SK-N-SH (cell line): ENCODE measurements around the gene TM7SF3. TPM values are rescaled to one million over a fixed set of nuclear protein-coding genes. Genes with fewer than 3 reads are reported as not detected.

ENCODE experiments used
- CTCF ChIA-PET: fragments of 300-600, 350-600 bp; formaldehyde crosslinking; extraction: SDS; loops from one replicate; lab custom pipeline; 2021; lab: Yijun Ruan, JAX
- POLR2A ChIA-PET: fragments of 350-600 bp; sonication (Branson Sonifier 250); formaldehyde crosslinking; extraction: SDS; loops from one replicate; lab custom pipeline; 2020; ENCODE audit warnings: antibody characterized with exemption, inconsistent platforms; lab: Yijun Ruan, JAX
- DNase-seq: peaks from one replicate; pipeline ENCODE4 v3.0.0; 2012
- H2AFZ ChIP-seq: fragments of 200-600 bp; sonication (generic); 2 replicates; pipeline ENCODE4 v1.8.1; 2016; ENCODE audit warnings: antibody characterized with exemption, mild to moderate bottlenecking, low read depth
- H3F3A ChIP-seq: fragments of 200-600 bp; sonication (generic); replicated peaks from 2 replicates; pipeline ENCODE3; 2016; ENCODE audit warnings: antibody characterized with exemption, mild to moderate bottlenecking; ENCODE audit not compliant: insufficient read depth
- H3K27ac ChIP-seq, 2 experiments: fragments of 200-500 bp in 1 of 2; fragments of 200-600 bp in 1 of 2; sonication (Bioruptor generic) in 1 of 2; sonication (generic), shearing (Covaris generic) in 1 of 2; 2 replicates each; pipeline versions ENCODE4 v1.5.1 to v1.6.1; 2014 to 2016; ENCODE audit warnings: low read depth in 2 of 2, inconsistent platforms in 1 of 2, low read length in 1 of 2, mild to moderate bottlenecking in 1 of 2, mixed read lengths in 1 of 2
- H3K27me3 ChIP-seq: fragments of 200-600 bp; sonication (generic), shearing (Covaris generic); 2 replicates; pipeline ENCODE4 v1.6.1; 2016; ENCODE audit warnings: mixed run types; ENCODE audit not compliant: insufficient read depth
- H3K36me3 ChIP-seq, 2 experiments: fragments of 200-500 bp in 1 of 2; fragments of 200-600 bp in 1 of 2; sonication (Bioruptor generic) in 1 of 2; sonication (generic) in 1 of 2; replicated peaks in 1 of 2; 2 replicates each; pipeline versions ENCODE3 to v1.5.1; 2014 to 2016; ENCODE audit warnings: low read length in 1 of 2, mild to moderate bottlenecking in 1 of 2; ENCODE audit not compliant: insufficient read depth in 2 of 2, control insufficient read depth in 1 of 2
- H3K4me1 ChIP-seq, 2 experiments: fragments of 200-500 bp in 1 of 2; fragments of 200-600 bp in 1 of 2; sonication (Bioruptor generic) in 1 of 2; sonication (generic), shearing (Covaris generic) in 1 of 2; 2 replicates each; pipeline versions ENCODE4 v1.5.1 to v1.6.1; 2014 to 2016; ENCODE audit warnings: low read depth in 1 of 2, low read length in 1 of 2, mixed run types in 1 of 2; ENCODE audit not compliant: insufficient read depth in 2 of 2, control insufficient read depth in 1 of 2
- H3K4me2 ChIP-seq: fragments of 200-600 bp; sonication (generic), shearing (Covaris generic); 2 replicates; pipeline ENCODE4 v1.6.1; 2017; ENCODE audit warnings: mixed run types
- H3K4me3 ChIP-seq, 2 experiments: fragments of 200-500 bp in 1 of 2; fragments of 200-600 bp in 1 of 2; sonication (Bioruptor generic) in 1 of 2; sonication (generic), shearing (Covaris generic) in 1 of 2; 2 replicates each; pipeline versions ENCODE4 v1.5.1 to v1.8.1; 2014 to 2016; ENCODE audit warnings: low read depth in 2 of 2, inconsistent platforms in 1 of 2, low read length in 1 of 2, mild to moderate bottlenecking in 1 of 2, mixed read lengths in 1 of 2, moderate library complexity in 1 of 2
- H3K79me2 ChIP-seq: fragments of 200-600 bp; sonication (generic); 2 replicates; pipeline ENCODE4 v1.8.1; 2017; ENCODE audit warnings: mild to moderate bottlenecking; ENCODE audit not compliant: insufficient read depth
- H3K9ac ChIP-seq: fragments of 200-600 bp; sonication (generic); 2 replicates; pipeline ENCODE4 v1.6.1; 2017; ENCODE audit warnings: mixed run types
- H3K9me2 ChIP-seq: fragments of 200-600 bp; sonication (generic); 2 replicates; pipeline ENCODE4 v1.6.1; 2017; ENCODE audit warnings: mixed run types
- H3K9me3 ChIP-seq: fragments of 200-600 bp; sonication (generic); 2 replicates; pipeline ENCODE4 v1.6.1; 2017; ENCODE audit warnings: mixed run types, mild to moderate bottlenecking, moderate library complexity
- H4K20me1 ChIP-seq: fragments of 200-600 bp; sonication (generic); 2 replicates; pipeline ENCODE4 v1.6.1; 2017; ENCODE audit warnings: mild to moderate bottlenecking, mixed run types; ENCODE audit not compliant: insufficient read depth
- CHD2 ChIP-seq: fragments of 150-350 bp; IDR thresholded peaks from 2 replicates; pipeline ENCODE4 v1.6.1; 2018; ENCODE audit warnings: low read length; ENCODE audit not compliant: partially characterized antibody
- CTCF ChIP-seq: fragments of 200-600 bp; sonication (generic); IDR thresholded peaks from 2 replicates; pipeline ENCODE4 v1.6.1; 2017; ENCODE audit warnings: antibody characterized with exemption, mild to moderate bottlenecking, moderate library complexity
- ELF1 ChIP-seq: IDR thresholded peaks from 2 replicates; pipeline ENCODE4 v1.4.0; 2012
- EZH2phosphoT487 ChIP-seq: fragments of 200-600 bp; sonication (generic); IDR thresholded peaks from 2 replicates; pipeline ENCODE4 v1.6.1; 2017; ENCODE audit warnings: low read depth, mixed run types, mild to moderate bottlenecking, antibody characterized with exemption, moderate library complexity, borderline replicate concordance
- GABPA ChIP-seq: IDR thresholded peaks from 2 replicates; pipeline ENCODE4 v1.4.0; 2012; ENCODE audit warnings: low read depth, mild to moderate bottlenecking
- IRF3 ChIP-seq: fragments of 150-350 bp; IDR thresholded peaks from 2 replicates; pipeline ENCODE4 v1.6.1; 2016; ENCODE audit warnings: mild to moderate bottlenecking, low read depth, low read length
- PBX3 ChIP-seq: IDR thresholded peaks from 2 replicates; pipeline ENCODE4; 2012
- POLR2AphosphoS5 ChIP-seq: IDR thresholded peaks from 2 replicates; pipeline ENCODE4 v1.6.1; 2012; ENCODE audit warnings: low read depth, low read length
- RAD21 ChIP-seq: IDR thresholded peaks from 2 replicates; pipeline ENCODE4 v1.6.1; 2012; ENCODE audit warnings: mild to moderate bottlenecking, low read length
- RCOR1 ChIP-seq: fragments of 150-350 bp; IDR thresholded peaks from 2 replicates; pipeline ENCODE4 v1.6.1; 2017; ENCODE audit warnings: antibody characterized with exemption, low read length
- RXRA ChIP-seq: IDR thresholded peaks from 2 replicates; pipeline ENCODE4 v1.4.0; 2012; ENCODE audit warnings: low read depth, mild to moderate bottlenecking, borderline replicate concordance
- SIN3A ChIP-seq: IDR thresholded peaks from 2 replicates; pipeline ENCODE4 v1.6.1; 2012; ENCODE audit warnings: low read depth, mild to moderate bottlenecking, low read length, moderate library complexity, borderline replicate concordance
- SMC3 ChIP-seq: IDR thresholded peaks from 2 replicates; pipeline ENCODE4 v1.6.1; 2012; ENCODE audit warnings: low read depth, low read length, improper control_type of control experiment
- TCF12 ChIP-seq: IDR thresholded peaks from 2 replicates; pipeline ENCODE4 v1.4.0; 2012
- WGBS: methylation state at CpG from one replicate; pipeline ENCODE4 v1.1.6; 2017; ENCODE audit warnings: low lambda C conversion rate; 5-methylcytosine and 5-hydroxymethylcytosine counted together
- polyA plus RNA-seq, 3 experiments: library from polyadenylated mRNA; depleted of rRNA; stranded (reverse); fragments of >200 nt; gene quantifications; 2 replicates each; pipeline ENCODE4 v1.2.3, GENCODE V29; 2012

Gene TM7SF3
- polyA plus RNA-seq, 1 of the 3 experiments (the other 2 are of a cell fraction) = 72.1 TPM

- TF ChIP-seq RCOR1 (no peak), PBX3 (no peak)
These were observed 12.0 kb downstream of the TM7SF3 start (continued) for GRCh38 chr12:27002141-27002540.

DNA sequence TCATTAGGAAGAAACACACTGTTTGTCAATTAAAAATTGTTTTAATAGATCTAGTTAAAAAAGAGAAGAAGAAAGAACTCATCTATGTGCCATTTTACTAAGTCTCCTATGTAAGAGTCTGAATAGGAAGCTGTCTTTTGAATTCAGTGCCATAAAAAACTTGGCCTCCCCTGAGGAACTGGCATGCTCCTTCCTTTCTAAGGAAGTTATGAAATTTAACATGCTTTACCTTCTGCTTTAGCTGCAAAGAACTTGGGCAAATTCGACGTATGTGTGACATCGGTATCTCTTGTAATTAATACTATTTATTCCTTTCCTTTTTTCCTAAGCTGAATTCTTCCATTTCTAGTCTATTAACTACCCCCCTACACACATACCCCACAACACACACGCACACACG is 12.5 kb downstream of the TM7SF3 start:
- ChIA-PET CTCF (interaction anchor here (0.8 to 4.5 kb wide), 4 partner anchors 11 to 305 kb away, joined by 3 to 25 read pairs (median 4); partner anchors contain the start of genes ITPR2 and TM7SF3), POLR2A (no interaction called here)
- peaks cover 30% of the 10 kb centered on the region for H3K79me2 ChIP-seq
- no peak overlapping the region for H3K4me3 ChIP-seq
- no peak for DNase-seq
- peaks cover 10 to 32% of the 10 kb centered on the region in 2 experiments; a peak in 3 of 4 replicates for H3K4me1 ChIP-seq
- no peak overlapping the region for H3K27ac ChIP-seq
- 0 out of 2 replicates have a peak, but pooled peaks cover 6% of the 10 kb centered on the region for H4K20me1 ChIP-seq
- H3F3A ChIP-seq = no peaks in the 10 kb centered on the region
- H3K36me3 ChIP-seq = peaks cover 14 to 23% of the 10 kb centered on the region in 2 experiments
- TF ChIP-seq RAD21 = no peak
- TF ChIP-seq POLR2AphosphoS5 = no peak
- TF ChIP-seq RXRA = no peak
- no peak for TF ChIP-seq SIN3A
- no peak for TF ChIP-seq SMC3
- no peak for TF ChIP-seq ELF1
- TF ChIP-seq PBX3 = no peak
- no peak for TF ChIP-seq IRF3
- no peak for TF ChIP-seq CHD2
- TF ChIP-seq GABPA = no peak
- no peak for TF ChIP-seq RCOR1
- TF ChIP-seq EZH2phosphoT487 = no peak
- no peak for TF ChIP-seq CTCF
- no peak for TF ChIP-seq TCF12
- no peaks in the 10 kb centered on the region for H3K27me3 ChIP-seq
- H3K4me2 ChIP-seq = no peak overlapping the region
- H3K9me3 ChIP-seq = no peaks in the 10 kb centered on the region
- 98% methylated on average over 5 of the region's 5 CpGs for WGBS
- no peak overlapping the region for H2AFZ ChIP-seq
- H3K9me2 ChIP-seq = no peaks in the 10 kb centered on the region
- H3K9ac ChIP-seq = no peak overlapping the region
